ENCODE results near the gene STX17.

STX17 gene

DNA sequence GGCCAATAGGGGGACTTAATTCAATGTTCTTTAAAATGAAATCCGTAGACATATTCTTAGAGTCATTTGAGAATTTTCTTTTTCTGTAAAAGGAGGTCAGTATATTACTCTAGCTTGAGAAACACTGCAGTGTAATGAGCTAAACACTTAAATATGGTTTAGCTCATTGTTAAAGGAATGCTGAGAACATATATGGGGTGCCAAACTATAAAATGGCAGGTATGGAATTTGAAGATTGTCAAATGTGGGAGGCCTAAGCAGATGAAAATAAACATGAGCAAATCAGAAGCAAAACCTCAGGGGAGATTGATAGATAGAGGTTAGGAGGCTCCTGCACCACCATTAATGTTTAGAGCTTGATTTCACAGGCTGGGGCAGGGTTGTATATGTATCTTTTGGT lies 57.9 kb downstream of the STX17 start:
- H3K4me3 ChIP-seq (ENCODE audit: low read length): no peak overlapping the region
- no peak for DNase-seq (ENCODE audit: low read depth)
- TF ChIP-seq, protein P1, sequence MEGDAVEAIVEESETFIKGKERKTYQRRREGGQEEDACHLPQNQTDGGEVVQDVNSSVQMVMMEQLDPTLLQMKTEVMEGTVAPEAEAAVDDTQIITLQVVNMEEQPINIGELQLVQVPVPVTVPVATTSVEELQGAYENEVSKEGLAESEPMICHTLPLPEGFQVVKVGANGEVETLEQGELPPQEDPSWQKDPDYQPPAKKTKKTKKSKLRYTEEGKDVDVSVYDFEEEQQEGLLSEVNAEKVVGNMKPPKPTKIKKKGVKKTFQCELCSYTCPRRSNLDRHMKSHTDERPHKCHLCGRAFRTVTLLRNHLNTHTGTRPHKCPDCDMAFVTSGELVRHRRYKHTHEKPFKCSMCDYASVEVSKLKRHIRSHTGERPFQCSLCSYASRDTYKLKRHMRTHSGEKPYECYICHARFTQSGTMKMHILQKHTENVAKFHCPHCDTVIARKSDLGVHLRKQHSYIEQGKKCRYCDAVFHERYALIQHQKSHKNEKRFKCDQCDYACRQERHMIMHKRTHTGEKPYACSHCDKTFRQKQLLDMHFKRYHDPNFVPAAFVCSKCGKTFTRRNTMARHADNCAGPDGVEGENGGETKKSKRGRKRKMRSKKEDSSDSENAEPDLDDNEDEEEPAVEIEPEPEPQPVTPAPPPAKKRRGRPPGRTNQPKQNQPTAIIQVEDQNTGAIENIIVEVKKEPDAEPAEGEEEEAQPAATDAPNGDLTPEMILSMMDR (conservative IDR thresholded peaks at IDR 0.05; ENCODE audit: low read depth, low read length): no peak

DNA sequence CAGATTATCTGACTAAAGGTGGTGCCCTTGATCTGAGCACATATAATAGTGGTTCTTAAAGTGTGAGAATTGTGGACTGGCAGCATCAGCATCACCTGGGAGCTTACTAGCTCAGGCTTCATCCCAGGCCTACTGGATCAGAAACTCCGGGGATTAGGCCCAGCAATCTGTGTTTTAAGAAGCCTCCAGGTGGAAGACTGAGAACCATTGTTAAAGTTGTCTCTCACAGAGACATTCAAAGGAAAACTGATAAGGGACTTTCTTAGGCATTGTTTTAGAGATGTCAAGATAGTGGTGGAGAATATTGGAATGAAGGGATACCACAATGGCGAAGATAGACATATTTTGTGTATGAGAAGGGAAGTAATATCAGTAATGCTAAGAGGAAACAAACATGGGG lies 59.5 kb downstream of the STX17 start:
- TF ChIP-seq, protein P1 (conservative IDR thresholded peaks at IDR 0.05; ENCODE audit: low read depth, low read length): no peak
- no peak for DNase-seq (ENCODE audit: low read depth)
- no peak overlapping the region for H3K4me3 ChIP-seq (ENCODE audit: low read length)

DNA sequence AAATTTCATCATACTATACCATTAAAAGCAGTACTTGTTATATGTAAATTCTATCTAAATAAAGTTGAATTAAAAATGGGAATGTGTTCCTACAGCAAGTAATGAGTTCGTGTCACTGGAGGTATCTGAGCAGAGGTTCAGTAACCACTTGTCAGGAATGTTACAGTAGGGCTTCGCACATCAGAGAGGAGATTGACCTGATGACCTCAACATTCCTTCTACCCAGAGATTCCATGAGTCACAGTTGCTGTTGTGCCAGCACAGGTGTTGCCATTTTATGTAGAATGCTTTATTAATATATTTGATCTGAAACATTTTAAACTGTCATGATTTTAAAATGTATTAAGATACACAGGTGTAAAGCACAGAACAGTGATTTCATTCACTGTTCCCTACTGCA lies 60.3 kb downstream of the STX17 start:
- no peak overlapping the region for H3K4me3 ChIP-seq (ENCODE audit: low read length)
- TF ChIP-seq, protein P1 (conservative IDR thresholded peaks at IDR 0.05; ENCODE audit: low read depth, low read length): no peak
- peak; percentile 32 for DNase-seq (ENCODE audit: low read depth)

DNA sequence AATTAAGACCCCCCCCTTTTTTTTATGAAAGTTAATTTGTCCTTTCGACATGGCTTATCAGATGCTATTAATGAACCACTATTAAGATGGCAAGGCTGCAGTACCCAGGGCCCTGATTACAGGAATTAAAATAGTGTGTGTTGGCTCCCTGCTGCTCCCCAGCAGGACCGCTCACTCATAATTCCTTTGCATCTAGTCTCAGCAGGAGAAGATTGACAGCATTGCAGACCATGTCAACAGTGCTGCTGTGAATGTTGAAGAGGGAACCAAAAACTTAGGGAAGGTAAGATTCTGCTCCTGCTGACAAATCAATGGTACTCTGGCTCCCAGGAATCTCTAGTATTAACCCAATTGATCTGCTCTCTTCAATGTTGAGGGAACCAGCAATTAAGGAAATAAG lies 61.0 kb downstream of the STX17 start:
- H3K4me3 ChIP-seq (ENCODE audit: low read length): no peak overlapping the region
- DNase-seq (ENCODE audit: low read depth): no peak
- TF ChIP-seq, protein P1 (conservative IDR thresholded peaks at IDR 0.05; ENCODE audit: low read depth, low read length): no peak

DNA sequence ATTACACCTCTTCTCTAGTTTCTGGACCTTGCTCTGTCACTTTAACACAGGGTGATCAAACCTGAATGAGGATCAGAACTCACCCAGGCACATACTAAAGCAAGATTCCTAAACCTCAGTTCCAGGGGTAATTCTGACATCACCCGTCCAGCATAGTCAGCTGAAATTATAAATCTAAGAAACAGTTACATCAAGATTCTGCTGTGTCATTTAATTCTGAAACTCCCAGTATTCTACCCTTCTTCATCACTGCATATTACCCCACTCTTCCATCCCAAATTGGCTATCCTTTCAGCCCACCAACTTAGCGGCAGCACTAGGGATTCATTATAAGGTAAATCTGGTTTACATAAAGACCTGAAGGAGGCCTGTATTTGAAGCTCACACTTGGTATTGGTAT lies 64.0 kb downstream of the STX17 start:
- no peak for DNase-seq (ENCODE audit: low read depth)
- H3K4me3 ChIP-seq (ENCODE audit: low read length): no peak overlapping the region
- TF ChIP-seq, protein P1 (conservative IDR thresholded peaks at IDR 0.05; ENCODE audit: low read depth, low read length): no peak

DNA sequence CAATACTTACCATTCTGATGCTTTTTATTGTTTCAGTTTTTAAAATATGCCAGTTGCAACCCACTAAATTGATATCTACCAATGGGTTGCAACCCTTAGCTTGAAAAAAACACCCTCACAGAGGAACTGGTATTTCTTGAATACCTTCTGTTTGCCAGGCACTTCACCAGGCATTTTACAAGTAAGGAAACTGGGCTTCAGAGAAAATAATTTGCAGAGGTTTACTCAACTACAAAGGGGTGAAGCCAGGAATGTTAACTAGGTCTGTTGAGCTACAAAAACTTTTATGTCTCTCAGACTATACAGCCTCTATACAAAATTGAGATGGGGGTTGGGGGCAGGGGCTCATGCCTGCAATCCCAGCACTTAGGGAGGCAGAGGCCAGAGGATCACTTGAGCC lies 65.0 kb downstream of the STX17 start:
- TF ChIP-seq, protein P1 (conservative IDR thresholded peaks at IDR 0.05; ENCODE audit: low read depth, low read length): no peak
- no peak for DNase-seq (ENCODE audit: low read depth)

DNA sequence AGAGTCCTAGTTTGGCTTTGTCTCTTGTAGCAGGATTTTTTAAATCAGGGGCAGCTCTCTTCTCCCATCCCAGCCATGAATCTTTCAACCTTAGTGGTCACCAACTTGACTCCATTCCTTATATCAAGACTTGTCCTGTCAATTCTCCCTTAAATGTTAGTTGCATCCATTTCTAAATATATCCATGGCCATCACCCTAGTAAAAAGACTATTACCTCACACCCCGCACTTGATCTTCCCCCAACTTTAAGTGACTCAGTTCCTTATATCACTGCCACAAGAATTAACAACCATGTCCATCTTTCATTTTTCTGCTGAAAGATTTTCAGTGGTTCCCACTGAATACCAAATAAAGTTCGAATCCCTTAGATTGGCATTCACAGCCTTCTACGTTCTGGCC lies 67.0 kb downstream of the STX17 start:
- no peak overlapping the region for H3K4me3 ChIP-seq (ENCODE audit: low read length)
- TF ChIP-seq, protein P1 (conservative IDR thresholded peaks at IDR 0.05; ENCODE audit: low read depth, low read length): no peak
- DNase-seq (ENCODE audit: low read depth): no peak

More for the DNA sequence above, 65.0 kb downstream of the STX17 start:
- no peak overlapping the region for H3K4me3 ChIP-seq (ENCODE audit: low read length)

All from retinal pigment epithelial cell (primary cell).